ENCODE measurements around the gene EMX2. TPM values are rescaled to one million over a fixed set of nuclear protein-coding genes. Genes with fewer than 3 reads are reported as not detected.

Gene EMX2
- total RNA-seq, 2 experiments from 2014 or later: not detected

DNA sequence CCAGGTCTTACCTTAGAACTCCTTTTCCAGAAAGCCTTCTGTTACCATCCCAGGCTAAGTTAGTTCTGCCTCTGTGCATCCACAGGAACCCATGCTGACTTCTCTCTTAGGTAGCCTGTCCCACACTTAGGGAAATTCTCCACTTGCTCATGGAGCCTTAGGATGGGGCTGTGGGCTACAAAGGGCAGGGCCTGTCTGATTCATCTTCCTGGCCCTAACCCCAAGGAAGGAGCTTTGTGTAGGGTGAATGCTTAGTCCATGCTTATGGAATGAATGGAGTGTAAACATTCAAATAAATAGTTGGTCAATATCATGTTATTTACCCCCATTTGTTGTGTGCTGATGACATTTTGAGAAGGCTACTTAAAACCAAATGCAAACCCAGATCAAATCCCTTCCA is 54.7 kb downstream of the EMX2 start:
- POLR2A ChIA-PET: no interaction called here
- ATAC-seq (ENCODE audit: low read depth) (no peak), DNase-seq (no peak)
- no peak overlapping the region for H3K4me3 Mint-ChIP-seq
- no peak overlapping the region for H3K27ac Mint-ChIP-seq
- no peaks in the 10 kb centered on the region for H3K9me3 Mint-ChIP-seq
- no peaks in the 10 kb centered on the region for H3K36me3 Mint-ChIP-seq
- no peaks in the 10 kb centered on the region for H3K4me1 Mint-ChIP-seq
- no peaks in the 10 kb centered on the region for H3K27me3 Mint-ChIP-seq

Other genes starting within 250 kb of the EMX2 start
- 10 to 100 TPM; 16.0 to 18.8 TPM for gene PDZD8, start 167.3 kb upstream of the EMX2 start, total RNA-seq

All from activated naive CD8-positive, alpha-beta T cell treated with anti-CD3 and anti-CD28 coated beads, Interleukin-2, amount 10 ng/mL, durations not matched to agents 7 days and 5 days (primary cell).